Measurements from ENCODE around the gene LPP.
A peak's percentile ranks its signal among the peaks of the same experiment; 100 is the strongest.

Gene LPP

DNA sequence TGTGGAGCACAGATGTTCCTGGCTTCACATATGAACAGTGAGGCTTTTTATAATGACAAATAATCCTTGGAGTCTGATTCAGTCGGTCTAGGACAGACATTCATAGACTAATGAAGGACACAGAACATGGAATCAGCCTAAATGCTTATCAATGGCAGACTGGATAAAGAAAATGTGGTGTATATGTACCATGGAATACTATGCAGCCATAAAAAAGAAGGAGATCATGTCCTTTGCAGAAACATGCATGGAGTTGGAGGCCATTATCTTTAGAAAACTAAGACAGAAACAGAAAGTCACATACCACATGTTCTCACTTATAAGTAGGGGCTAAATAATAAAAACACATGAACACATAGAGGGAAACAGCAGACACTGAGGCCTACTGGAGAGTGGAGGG lies 19.9 kb upstream of the LPP start:
- no peak for DNase-seq
- intact Hi-C loops (cut with DNase I) = no loop called here

DNA sequence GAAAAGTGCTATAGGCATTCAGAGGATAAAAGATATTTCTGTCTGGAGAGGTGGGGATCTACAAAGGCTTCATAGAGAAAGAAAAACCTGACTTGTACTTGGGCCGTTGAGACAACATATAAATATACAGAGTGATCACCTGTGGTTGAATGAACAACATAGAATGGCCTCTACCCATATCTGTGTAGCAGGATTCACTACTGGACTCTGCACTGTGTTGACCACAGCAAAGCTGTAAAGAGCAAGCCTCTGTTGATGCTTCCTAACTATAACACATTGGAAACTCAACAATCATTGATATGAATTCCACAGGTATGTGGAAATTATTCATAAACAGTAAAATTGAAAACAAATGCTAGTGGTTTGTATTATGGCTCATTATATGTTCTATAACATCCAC lies 19.1 kb upstream of the LPP start:
- no peak for DNase-seq
- intact Hi-C loops (cut with DNase I) = no loop called here

DNA sequence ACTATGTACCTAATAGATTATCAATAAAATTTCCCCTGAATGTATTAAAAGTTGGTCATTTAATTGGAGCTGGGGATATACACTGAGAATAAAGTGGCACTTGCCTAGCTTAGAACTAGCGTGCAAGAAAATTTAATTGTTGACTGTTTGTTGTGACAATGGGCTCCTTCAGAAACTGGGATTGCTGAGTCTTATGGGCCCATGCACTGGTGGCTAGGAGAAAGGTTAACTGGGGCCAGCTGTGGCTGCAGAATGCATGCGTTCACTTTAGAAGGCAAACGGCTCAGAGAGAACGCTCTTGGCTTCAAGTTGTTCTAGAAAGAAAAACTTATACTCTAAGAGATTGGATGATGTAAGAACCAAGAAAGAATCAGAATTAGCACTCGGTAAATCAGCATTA lies 18.7 kb upstream of the LPP start:
- DNase-seq = no peak
- intact Hi-C loops (cut with DNase I) = no loop called here

DNA sequence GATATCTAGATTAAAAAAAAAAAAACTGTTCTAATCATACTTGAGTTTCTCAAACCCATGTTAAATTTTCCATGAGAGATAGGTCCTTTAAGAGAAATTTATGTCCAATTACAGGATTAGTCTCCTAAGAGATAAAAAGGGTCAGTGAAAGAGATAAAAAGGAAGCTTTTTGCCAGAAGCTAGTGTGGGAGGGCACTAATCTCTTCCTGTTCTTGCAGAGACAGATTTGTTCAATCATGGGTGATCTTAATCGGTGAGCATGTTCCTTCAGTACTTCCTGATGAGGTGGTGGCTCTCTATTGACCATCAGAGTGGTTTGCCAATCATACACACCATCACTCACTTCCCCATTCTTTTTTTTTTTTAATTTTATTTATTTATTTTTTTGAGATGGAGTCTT lies 16.9 kb upstream of the LPP start:
- intact Hi-C loops (cut with DNase I) = no loop called here
- DNase-seq = no peak

DNA sequence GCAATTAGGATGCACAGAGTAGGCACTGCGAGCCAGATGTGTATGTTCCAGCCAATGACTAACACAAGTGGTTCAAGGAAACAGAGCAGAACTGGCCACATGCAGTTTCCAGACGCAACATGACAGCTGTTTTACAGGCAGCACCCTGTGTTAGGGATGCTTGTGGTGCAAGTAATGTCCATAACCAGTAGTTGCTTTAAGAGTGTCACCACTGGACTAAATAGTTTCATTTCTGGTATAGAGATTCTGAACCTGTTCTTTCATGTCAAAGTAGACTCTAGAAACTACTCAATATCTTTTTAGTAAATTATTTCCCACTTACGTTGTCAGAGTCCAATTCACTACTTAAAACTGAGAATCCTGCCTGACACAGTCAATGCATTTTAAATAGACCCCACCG lies 14.5 kb upstream of the LPP start:
- no peak for DNase-seq
- intact Hi-C loops (cut with DNase I) = no loop called here

DNA sequence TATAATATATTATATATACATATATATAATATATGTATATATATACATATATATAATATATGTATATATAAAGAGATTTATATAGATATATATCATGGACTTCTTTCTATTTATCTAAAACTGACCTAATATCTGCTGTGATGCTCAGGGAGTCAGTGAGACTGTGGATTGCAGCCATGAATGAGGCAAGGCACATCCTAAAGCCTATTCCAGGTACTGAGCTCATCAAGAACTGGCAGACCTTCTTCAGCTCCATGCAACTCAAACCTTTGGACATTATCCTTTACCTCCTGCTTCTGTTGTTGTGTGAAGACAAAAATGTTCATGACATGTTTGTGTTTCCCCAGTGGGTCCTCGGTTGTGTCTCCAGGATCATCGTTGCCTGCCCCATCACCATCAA lies 7.7 kb upstream of the LPP start:
- intact Hi-C loops (cut with DNase I) = no loop called here
- no peak for DNase-seq

DNA sequence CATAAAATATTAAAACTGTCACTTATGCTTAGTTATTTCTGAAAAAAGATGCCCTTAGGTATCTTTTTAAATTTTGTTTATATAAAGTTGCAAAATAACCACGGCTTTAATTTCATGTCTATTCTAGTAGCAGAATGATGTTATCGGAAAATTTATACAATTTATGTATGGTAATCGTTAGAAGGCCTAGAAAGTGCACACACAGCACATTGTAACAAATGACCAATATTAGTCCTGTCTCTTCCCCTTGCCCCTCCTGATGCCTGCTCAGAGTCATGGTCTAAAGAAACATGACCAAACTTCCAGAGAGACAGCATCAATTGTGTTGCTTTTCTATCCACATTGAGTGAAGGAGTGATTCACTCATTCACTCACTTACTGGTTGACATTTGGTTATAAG lies 6.2 kb upstream of the LPP start:
- no peak for DNase-seq
- intact Hi-C loops (cut with DNase I) = no loop called here

DNA sequence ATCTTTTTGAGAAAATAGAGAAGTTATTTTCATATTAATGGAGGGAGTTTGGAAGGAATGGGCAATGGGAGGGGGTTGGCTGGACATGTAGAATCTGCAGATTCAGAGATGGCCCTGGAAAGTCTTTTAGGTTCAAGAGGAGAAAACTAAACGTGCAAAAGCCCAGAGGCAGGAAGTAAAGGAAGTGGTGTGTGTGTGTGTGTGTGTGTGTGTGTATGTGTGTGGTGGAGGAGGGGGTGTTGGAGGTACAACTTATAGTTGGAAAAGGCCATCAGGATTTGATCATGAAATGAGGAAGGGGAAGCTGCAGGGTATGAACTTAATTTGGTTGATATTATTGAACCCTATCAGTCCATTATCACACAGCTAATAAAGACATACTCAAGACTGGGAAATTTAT lies 5.6 kb upstream of the LPP start:
- intact Hi-C loops (cut with DNase I) = no loop called here

DNA sequence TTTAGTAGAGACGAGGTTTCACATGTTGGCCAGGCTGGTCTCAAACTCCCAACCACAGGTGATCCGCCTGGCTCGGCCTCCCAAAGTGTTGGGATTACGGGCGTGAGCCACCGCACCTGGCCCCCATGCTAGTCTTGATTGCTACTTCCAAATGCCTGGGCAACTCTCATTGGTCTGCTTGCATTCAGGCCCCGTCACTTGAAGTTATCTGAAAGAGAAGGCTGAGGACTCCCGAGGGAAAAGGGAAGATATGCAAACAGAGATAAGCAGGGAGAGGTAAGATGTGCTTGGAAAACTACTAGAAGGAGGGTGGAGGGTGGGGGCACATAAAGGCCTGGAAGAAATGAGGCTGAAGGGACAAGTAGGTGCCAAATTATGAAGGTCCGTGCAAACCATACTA lies 4.4 kb upstream of the LPP start:
- no peak for DNase-seq
- intact Hi-C loops (cut with DNase I) = no loop called here

More for the DNA sequence above, 5.6 kb upstream of the LPP start:
- DNase-seq = no peak

DNA sequence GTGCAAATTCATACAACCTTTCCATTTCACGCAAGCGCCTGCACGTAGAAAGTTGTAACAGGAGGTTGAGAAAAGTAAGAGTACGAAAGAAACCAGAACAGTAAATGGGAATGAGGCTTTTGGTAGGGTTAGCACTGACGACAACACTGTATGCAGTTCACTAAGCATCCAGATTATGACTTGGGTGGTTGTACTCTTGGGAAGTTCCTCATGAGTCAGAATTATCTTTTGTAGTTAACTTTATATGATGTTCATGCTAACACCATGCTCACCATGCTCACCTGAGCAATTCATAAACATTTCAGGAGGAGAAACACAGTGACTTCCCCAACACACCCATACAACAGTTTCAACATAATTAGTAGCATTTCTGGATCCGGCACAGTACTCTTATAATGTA lies 3.0 kb upstream of the LPP start:
- no peak for DNase-seq
- intact Hi-C loops (cut with DNase I) = loop anchor here (5.0 to 10.0 kb wide), 3 partner anchors 99 to 804 kb away; no protein-coding TSS in a partner anchor

DNA sequence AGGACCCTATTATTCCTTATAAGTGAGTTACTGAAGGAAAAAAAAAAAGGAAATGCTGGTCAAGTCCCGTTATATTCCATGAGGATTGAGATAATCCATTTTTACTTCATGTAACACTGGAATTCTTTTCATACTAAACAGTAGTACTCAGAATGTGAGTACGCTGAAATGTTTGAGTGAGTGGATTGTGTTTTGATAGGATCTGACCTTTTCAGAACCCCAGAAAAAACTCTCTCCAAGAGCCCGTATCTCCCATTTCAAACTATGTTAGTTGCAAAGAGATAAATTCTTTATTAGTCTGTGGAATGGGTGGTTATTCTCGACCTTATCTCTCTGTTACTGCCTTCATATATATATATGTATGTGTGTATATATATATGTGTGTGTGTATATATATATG lies 2.5 kb upstream of the LPP start:
- intact Hi-C loops (cut with DNase I) = loop anchor here (5.0 to 10.0 kb wide), 3 partner anchors 99 to 803 kb away; no protein-coding TSS in a partner anchor
- no peak for DNase-seq

DNA sequence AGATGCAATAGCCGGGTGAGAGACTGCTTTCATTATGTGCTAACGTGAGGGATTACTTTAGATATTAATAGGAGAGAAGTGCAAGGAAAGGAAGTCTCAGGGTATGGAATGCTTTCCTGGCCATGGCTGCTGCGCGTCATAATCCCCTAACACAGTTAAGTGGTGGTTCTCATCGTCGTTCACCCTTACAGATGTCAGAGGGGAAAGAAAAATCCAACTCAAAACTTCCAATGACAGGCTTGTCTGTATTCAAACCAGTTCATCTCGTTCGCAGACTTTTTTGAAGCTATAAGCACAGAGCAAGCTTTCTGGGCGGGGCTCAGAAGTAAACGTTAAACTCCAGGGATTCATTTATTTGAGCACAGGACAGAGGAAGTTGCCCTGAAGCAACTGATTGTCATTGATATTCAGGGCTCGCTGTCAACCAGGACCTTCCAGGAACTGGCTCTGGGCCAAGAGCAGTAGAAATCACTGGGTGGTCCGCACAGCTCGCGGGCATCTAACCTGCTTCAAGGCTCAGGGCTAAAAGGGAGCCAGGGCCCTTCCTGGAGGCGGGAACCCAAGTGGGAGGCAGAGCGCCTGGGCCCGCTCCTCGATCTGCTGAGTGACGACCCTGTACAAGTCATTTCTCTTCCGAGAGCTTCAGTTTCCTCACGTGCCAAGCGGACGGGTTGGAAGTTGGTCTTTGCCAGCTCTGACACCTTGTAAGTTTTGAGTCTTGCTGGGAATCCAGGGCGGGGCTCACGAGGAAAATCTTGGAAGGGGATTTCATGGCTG lies 1.1 kb upstream of the LPP start:
- DNase-seq = peak in 5 of 10 donors; percentile 6 to 85 (median 20)
- intact Hi-C loops (cut with DNase I) = loop anchor here (5.0 to 10.0 kb wide), 3 partner anchors 101 to 802 kb away; no protein-coding TSS in a partner anchor

DNA sequence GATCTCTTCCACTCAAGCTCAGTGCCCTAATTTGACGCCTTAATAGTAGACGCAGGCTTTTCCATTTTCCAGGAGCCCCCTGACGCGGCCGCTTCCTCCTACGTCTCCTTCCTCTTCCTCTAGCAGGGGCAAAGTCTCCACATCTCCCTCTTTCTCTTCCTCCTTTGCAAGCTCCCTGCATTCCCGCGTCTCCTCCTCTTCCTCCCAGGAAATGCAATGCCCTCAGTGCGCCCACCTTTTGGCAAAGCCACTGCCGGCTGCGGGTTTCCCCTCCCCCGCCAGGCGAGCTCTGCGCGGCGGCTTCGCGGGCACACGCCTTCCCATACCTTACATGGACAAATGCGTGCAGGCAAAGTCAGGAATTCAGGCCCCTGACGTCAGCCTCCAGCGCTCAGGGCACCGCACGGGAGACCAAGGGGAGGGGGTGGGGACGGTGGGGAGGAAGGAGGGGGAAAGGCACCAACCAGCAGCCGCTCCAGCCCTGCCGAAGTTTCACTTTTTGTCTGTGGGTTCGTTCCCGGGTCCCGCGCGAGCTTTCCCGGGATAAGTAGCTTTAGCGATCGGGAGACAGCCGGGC lies 432 bp upstream of the LPP start:
- intact Hi-C loops (cut with DNase I) = loop anchor here (5.0 to 10.0 kb wide), 3 partner anchors 101 to 801 kb away; no protein-coding TSS in a partner anchor

DNA sequence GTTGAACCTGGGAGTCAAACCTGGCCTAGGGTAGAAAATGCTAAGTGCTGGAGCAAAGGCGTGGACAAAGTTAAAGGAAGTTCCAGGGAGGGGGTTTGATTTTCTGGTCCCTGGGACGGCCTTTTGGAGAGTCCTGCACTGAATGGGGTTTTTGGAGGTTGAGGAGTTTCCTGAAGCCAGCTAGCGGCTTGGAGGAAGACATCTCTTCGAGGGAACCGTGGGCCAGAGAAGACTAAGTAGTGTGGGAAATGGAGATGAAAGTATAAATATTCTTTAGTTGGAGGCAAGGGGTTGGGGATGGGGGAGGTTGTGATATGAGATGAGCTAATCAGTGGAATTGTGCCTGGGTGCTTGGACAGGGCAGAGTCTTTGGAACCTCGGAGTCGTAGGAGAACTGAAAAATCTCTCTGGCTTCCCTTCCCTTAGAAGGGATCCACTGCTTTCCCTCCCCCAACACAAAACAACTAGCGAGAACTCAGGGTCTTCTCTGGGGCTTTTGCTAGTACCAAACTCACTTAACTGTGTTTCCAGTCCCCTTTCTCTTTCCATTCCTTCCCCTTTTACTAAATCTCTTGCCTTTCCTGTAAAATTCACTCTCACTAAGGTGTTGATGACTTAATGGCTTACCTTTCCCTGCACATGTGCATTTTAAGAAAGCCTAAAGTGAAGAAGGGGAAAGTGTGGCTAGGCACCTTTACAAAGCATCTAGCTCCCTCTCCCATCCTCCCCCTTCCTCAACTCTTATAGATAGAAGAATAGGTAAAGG lies 1.0 kb downstream of the LPP start:
- intact Hi-C loops (cut with DNase I) = loop anchor here (5.0 to 10.0 kb wide), 4 partner anchors 103 to 800 kb away; partner anchors contain the start of gene BCL6
- no peak for DNase-seq

More for the DNA sequence above, 432 bp upstream of the LPP start:
- peak; percentile 39 to 93 (median 56) for DNase-seq

DNA sequence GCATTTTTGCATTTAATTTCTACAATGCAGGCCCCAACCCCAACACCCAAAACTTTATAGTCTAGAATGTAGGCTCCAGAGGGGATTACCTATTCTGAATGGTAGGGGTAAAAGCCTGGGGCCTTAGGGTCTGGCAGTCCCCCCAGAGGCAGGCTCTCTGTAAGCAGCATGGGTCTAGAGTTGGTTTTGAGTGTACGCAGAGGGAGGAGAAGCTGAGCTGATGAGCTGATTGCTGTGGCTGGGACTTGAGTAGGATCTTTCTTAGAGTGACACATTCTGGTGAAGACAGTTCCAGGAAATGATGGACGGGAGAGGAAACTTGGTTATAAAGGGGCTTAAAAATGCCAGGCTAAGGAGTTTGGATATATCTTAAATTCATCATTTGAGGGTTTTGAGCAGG lies 2.1 kb downstream of the LPP start:
- intact Hi-C loops (cut with DNase I) = loop anchor here (5.0 to 10.0 kb wide), 2 partner anchors 409 to 799 kb away; partner anchors contain the start of gene BCL6
- no peak for DNase-seq

DNA sequence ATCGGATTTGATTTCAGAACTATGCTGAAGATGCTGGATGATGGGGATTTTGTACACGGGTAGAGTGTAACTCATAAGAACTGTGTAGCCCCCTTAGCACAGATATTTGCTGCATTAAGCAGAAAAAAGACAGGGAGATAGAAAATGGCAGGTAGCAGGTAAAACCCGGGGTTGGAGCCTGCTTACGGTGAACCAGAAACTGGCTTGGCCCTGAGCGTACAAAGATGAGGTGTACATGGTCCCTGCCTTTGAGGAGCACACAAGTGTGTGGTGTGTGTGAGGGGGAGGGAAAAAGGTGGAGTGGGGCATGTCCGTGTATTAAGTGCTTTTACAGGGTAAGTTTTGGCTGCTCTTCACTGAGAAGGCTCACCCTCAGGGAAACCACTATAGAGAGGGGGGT lies 3.5 kb downstream of the LPP start:
- DNase-seq = no peak
- intact Hi-C loops (cut with DNase I) = loop anchor here (5.0 to 10.0 kb wide), 2 partner anchors 410 to 797 kb away; partner anchors contain the start of gene BCL6

DNA sequence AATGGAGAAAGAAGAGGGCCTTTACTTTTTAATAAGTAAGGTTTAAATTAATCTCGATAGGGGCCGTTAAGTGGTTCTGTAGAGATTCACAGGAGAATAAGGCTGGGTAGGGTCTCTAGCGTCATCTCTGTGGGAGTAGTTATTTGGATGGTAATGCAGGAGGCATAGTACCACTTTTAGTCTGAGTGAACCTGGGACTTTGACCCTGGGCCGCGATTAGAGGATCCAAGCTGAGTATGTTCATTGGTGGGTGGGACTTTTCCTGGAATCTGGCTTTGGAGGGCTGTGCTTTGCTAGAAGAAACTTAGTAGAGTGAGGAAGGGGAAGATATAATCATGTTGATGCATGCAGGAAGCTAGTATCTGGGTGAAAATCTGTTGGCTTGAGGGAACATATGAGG lies 4.0 kb downstream of the LPP start:
- intact Hi-C loops (cut with DNase I) = loop anchor here (5.0 to 10.0 kb wide), 2 partner anchors 411 to 797 kb away; partner anchors contain the start of gene BCL6

DNA sequence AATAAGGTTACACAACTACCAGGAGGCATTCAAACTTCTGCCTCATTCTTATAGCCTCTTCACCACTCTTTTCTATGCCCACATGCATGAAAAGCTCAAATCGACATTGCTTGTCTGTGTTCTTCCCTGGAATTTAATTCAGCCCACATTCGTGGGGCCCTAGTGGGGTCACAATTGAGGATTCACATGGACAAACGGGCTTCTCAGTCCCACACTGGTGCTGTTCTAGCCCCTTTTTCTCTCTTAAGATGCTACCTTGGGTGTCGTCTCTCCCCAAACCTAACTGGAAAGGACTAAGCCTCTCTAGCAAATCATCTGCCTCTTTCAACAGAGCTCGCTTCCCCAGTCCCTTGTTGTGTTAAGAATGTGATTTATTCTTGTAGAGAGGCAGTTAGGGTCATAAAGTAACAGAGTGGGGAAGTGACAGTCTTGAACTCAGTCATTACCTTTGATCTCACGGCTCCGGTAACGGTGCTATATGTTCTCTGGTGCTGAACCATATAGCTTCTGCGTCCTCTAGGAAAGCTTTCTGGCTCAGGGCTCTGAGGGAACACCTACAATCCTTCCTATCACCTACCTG lies 4.9 kb downstream of the LPP start:
- intact Hi-C loops (cut with DNase I) = loop anchor here (5.0 to 10.0 kb wide), 2 partner anchors 412 to 796 kb away; partner anchors contain the start of gene BCL6
- no peak for DNase-seq

More for the DNA sequence above, 4.0 kb downstream of the LPP start:
- DNase-seq = no peak

DNA sequence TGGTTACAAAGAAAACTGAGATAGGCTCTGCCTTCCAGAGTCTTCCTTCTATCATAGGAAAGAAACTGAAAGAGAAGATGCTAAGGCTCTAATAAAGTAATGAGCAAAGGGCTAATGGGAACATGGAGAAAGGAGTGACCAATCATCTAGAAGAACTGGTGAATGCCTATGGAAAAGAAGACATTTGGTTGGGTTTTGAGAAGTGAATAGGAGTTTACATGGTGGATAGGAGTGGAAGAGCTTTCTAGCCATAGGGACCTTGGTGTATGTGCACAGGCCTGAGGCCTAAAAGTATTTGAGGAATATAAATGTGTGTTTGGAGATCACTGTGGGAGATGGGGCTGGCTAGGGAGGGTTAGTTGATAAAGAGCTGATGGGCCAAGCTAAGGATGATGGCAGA lies 6.8 kb downstream of the LPP start:
- no peak for DNase-seq
- intact Hi-C loops (cut with DNase I) = no loop called here

DNA sequence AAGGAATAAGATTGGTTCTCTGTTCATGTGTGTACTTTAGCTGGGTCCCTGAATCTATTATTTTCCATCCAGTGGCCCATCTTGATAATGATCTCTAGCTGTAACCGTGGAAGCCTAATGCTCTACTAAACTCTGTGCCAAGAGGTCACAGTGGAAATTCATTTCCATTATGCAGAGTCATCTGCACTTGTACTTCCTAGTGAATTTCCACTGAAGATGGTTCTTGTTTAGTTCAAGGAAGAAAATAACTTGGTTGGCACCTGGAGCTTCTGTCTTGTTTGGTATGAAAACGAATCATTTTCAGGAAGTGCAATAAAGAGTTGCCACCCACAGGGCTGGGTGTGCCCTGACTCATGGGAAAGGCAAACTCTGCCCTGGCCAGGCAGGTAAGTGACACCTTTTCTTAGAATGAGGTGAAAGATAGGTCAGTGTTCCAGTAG lies 10.3 kb downstream of the LPP start:
- no peak for DNase-seq
- intact Hi-C loops (cut with DNase I) = no loop called here

All from posterior cingulate gyrus (tissue), 11 donors.